K562 treated with DMSO at 1 percent for 48 hours (cell line): Measurements from ENCODE around the gene NAA50. TPM values are rescaled to one million over a fixed set of nuclear protein-coding genes. Genes with fewer than 3 reads are reported as not detected.

ENCODE experiments used
- total RNA-seq: library from RNA; unstranded; fragments of 300-600 nt; gene quantifications from 2 replicates; pipeline ENCODE4 v1.2.3, GENCODE V29; 2022; ENCODE audit warnings: low replicate concordance; ENCODE audit errors: extremely low read depth

NAA50 gene
- total RNA-seq = not detected in 2 replicates

GRCh38 chr3:113745756-113746547 lies at the start of gene NAA50:
TSS of gene NAA50 (minus strand) at chr3:113746249. CDS start at chr3:113745949, 300 bp downstream.

GRCh38 chr3:113746548-113747282 lies 666 bp upstream of the NAA50 start, which contains the start of gene ATP6V1A:
TSS of gene ATP6V1A (plus strand) at chr3:113747035. CDS start at chr3:113778754, 31,719 bp downstream.

DNA sequence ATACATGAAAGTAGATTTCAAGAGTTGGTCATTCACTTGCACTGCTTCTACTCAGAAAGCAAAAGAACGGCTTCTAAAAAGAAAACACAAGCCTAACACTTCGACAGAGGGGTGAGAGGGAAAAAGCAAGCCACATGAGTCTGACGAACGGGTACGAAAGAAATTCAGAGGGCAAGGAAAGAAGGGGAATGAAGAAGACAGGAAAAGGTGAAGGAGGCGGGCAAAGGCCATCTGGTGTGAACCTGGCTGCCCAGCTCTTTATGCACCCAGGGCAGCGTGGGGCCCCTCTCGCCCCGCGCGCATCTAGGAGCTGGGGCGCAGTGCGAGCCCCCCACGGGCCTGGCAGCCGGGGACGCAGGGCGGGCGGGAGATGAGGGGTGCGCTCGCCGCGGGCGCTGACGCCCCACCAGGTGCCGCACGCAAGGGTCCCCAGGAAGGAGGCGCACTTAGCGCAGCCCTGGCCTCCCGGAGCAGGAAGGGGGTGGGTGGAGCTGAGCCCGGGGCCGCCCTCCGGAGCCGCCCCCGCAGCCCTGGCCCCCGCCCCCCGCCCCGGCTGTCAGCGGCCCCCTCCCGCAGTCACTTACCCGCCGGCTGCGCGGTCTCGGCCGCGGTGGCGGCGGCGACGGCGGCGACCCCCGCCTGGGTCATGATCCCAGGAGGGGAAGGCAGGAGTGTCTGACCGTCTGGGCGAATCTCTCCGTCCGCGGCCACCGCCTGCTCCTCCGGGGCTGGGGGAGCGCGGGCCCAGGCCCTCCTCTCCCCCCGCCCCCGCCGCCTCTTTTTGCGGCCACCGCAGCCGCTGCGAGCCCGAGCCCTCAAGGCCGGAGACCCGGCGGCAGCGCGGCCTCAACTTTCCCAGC lies 50.0 kb downstream of the NAA50 start, which contains the start of gene USF3:
Gene USF3 (minus strand): TSS at position 857 of the 860 bp plus-strand sequence. CDS start 21,764 bp downstream, outside the sequence.

Other genes starting within 250 kb of the NAA50 start
- gene SPICE1, start 231.1 kb downstream of the NAA50 start, total RNA-seq = not detected in 2 replicates
- gene SIDT1, start 213.7 kb downstream of the NAA50 start, total RNA-seq = not detected in 2 replicates
- gene USF3, start 49.6 kb downstream of the NAA50 start, total RNA-seq = not detected in 2 replicates
- not detected in 2 replicates for gene ATP6V1A, start 786 bp upstream of the NAA50 start, total RNA-seq
- not detected in 2 replicates for gene GRAMD1C, start 92.5 kb upstream of the NAA50 start, total RNA-seq
- not detected in 2 replicates for gene ZDHHC23, start 201.8 kb upstream of the NAA50 start, total RNA-seq